Measurements from ENCODE around the gene CNTFR.
"Not testable (repeated sequence)": the region's sequence is repeated elsewhere in the genome, so short reads cannot be mapped to it uniquely, and the experiment has no call there.

DNA sequence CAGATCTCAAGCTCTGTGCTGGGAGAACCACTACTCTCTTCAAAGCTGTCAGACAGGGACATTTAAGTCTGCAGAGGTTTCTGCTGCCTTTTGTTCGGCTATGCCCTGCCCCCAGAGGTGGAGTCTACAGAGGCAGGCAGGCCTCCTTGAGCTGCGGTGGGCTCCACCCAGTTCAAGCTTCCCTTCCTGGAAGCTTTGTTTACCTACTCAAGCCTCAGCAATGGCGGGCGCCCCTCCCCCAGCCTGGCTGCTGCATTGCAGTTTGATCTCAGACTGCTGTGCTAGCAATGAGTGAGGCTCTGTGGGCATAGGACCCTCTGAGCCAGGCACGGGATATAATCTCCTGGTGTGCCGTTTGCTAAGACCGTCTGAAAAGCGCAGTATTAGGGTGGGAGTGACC, 57.5 kb downstream of the CNTFR start:
- TF ChIP-seq, protein P1, sequence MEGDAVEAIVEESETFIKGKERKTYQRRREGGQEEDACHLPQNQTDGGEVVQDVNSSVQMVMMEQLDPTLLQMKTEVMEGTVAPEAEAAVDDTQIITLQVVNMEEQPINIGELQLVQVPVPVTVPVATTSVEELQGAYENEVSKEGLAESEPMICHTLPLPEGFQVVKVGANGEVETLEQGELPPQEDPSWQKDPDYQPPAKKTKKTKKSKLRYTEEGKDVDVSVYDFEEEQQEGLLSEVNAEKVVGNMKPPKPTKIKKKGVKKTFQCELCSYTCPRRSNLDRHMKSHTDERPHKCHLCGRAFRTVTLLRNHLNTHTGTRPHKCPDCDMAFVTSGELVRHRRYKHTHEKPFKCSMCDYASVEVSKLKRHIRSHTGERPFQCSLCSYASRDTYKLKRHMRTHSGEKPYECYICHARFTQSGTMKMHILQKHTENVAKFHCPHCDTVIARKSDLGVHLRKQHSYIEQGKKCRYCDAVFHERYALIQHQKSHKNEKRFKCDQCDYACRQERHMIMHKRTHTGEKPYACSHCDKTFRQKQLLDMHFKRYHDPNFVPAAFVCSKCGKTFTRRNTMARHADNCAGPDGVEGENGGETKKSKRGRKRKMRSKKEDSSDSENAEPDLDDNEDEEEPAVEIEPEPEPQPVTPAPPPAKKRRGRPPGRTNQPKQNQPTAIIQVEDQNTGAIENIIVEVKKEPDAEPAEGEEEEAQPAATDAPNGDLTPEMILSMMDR (conservative IDR thresholded peaks at IDR 0.05; ENCODE audit: low read depth, low read length) = not testable (repeated sequence)
- not testable (repeated sequence) for TF ChIP-seq EZH2 (IDR thresholded peaks at IDR 0.05; ENCODE audit: borderline replicate concordance, low read depth, low read length, poor library complexity, severe bottlenecking)

All from A673 (cell line).